Fibroblast of villous mesenchyme (primary cell): ENCODE measurements around the gene BAZ1B. TPM values are rescaled to one million over a fixed set of nuclear protein-coding genes. Genes with fewer than 3 reads are reported as not detected.
A peak's percentile ranks its signal among the peaks of the same experiment; 100 is the strongest.
"Not testable (repeated sequence)": the region's sequence is repeated elsewhere in the genome, so short reads cannot be mapped to it uniquely, and the experiment has no call there.

Experiments
- DNase-seq: peaks from one replicate; pipeline ENCODE4 v3.0.0-alpha.2; 2010; ENCODE audit warnings: low read depth
- H3K4me3 ChIP-seq: 2 replicates; pipeline ENCODE4 v1.5.1; 2011; ENCODE audit warnings: low read depth, mild to moderate bottlenecking, low read length
- CTCF ChIP-seq: IDR thresholded peaks from 2 replicates; pipeline ENCODE4 v1.5.1; 2012; ENCODE audit warnings: low read depth, mild to moderate bottlenecking, low read length; ENCODE audit not compliant: insufficient read depth
- total RNA-seq: library from RNA; depleted of rRNA; stranded (reverse); fragments of >200 nt; gene quantifications from 2 replicates; pipeline ENCODE4 v1.2.3, GENCODE V29; 2012

BAZ1B gene
- total RNA-seq, 1 donor = 64.3 TPM

- no peak overlapping the region for H3K4me3 ChIP-seq
- DNase-seq = no peak
- TF ChIP-seq CTCF = no peak
Measured at GRCh38 chr7:73425356-73425983, 96.6 kb downstream of the BAZ1B start.

- H3K4me3 ChIP-seq = no peak overlapping the region
- no peak for DNase-seq
- TF ChIP-seq CTCF = no peak
Measured at GRCh38 chr7:73424489-73424885, 97.6 kb downstream of the BAZ1B start.

GRCh38 chr7:73423519-73424488 is 98.3 kb downstream of the BAZ1B start:
- DNase-seq = no peak
- no peak for TF ChIP-seq CTCF
- H3K4me3 ChIP-seq = peak overlapping the region; percentile 15

- not testable (repeated sequence) for H3K4me3 ChIP-seq, DNase-seq
Measured at GRCh38 chr7:73420610-73421009, 101.5 kb downstream of the BAZ1B start.

GRCh38 chr7:73420016-73420415 is 102.1 kb downstream of the BAZ1B start:
- not testable (repeated sequence) for H3K4me3 ChIP-seq
- peak; percentile 29 for DNase-seq

GRCh38 chr7:73418113-73418703 is 103.9 kb downstream of the BAZ1B start:
- no peak for DNase-seq
- no peak for TF ChIP-seq CTCF
- H3K4me3 ChIP-seq = no peak overlapping the region

- not testable (repeated sequence) for H3K4me3 ChIP-seq, DNase-seq
Measured at GRCh38 chr7:73410541-73411131, 111.5 kb downstream of the BAZ1B start.

- DNase-seq, H3K4me3 ChIP-seq: not testable (repeated sequence)
Measured at GRCh38 chr7:73404860-73405259, 117.2 kb downstream of the BAZ1B start.

GRCh38 chr7:73399185-73400050 is 122.7 kb downstream of the BAZ1B start:
- peak overlapping the region; percentile 42 for H3K4me3 ChIP-seq
- peak; percentile 76 for DNase-seq
